GM18502 (cell line): ENCODE results near the gene ZEB1.

Experiments
- ATAC-seq: cut with Tn5 transposase; IDR thresholded peaks from one replicate; pipeline ENCODE4 v1.9.1; 2021; ENCODE audit warnings: mild to moderate bottlenecking; ENCODE audit not compliant: unreplicated experiment, poor library complexity

The ZEB1 gene

GRCh38 chr10:31476088-31476487, 157.1 kb downstream of the ZEB1 start:
- ATAC-seq = no peak

- ATAC-seq = no peak
Observed at GRCh38 chr10:31477584-31477983, 158.6 kb downstream of the ZEB1 start.

- ATAC-seq = no peak
Observed at GRCh38 chr10:31479752-31480151, 160.7 kb downstream of the ZEB1 start.

- no peak for ATAC-seq
Observed at GRCh38 chr10:31483546-31483945, 164.5 kb downstream of the ZEB1 start.

GRCh38 chr10:31484431-31485135, 165.6 kb downstream of the ZEB1 start:
- ATAC-seq = no peak

GRCh38 chr10:31490858-31491504, 172.0 kb downstream of the ZEB1 start:
- ATAC-seq = peak; percentile 82

GRCh38 chr10:31507427-31507826, 188.4 kb downstream of the ZEB1 start:
- ATAC-seq = no peak

GRCh38 chr10:31508234-31508633, 189.2 kb downstream of the ZEB1 start:
- ATAC-seq = no peak

GRCh38 chr10:31508882-31509281, 189.9 kb downstream of the ZEB1 start:
- no peak for ATAC-seq

- ATAC-seq = no peak
Observed at GRCh38 chr10:31509989-31510388, 191.0 kb downstream of the ZEB1 start.

GRCh38 chr10:31515116-31515515, 196.1 kb downstream of the ZEB1 start:
- no peak for ATAC-seq

- ATAC-seq = no peak
Observed at GRCh38 chr10:31515819-31516402, 196.9 kb downstream of the ZEB1 start.

GRCh38 chr10:31520986-31521831, 202.2 kb downstream of the ZEB1 start:
- ATAC-seq = no peak

- ATAC-seq = no peak
Observed at GRCh38 chr10:31522820-31523219, 203.8 kb downstream of the ZEB1 start.

- ATAC-seq = no peak
Observed at GRCh38 chr10:31524460-31524859, 205.4 kb downstream of the ZEB1 start.

GRCh38 chr10:31526178-31526577, 207.2 kb downstream of the ZEB1 start:
- ATAC-seq = no peak

- no peak for ATAC-seq
Observed at GRCh38 chr10:31526681-31527080, 207.7 kb downstream of the ZEB1 start.

GRCh38 chr10:31528831-31529230, 209.8 kb downstream of the ZEB1 start:
- ATAC-seq = no peak

- ATAC-seq = no peak
Observed at GRCh38 chr10:31536302-31536701, 217.3 kb downstream of the ZEB1 start.

GRCh38 chr10:31549896-31550295, 230.9 kb downstream of the ZEB1 start:
- ATAC-seq = no peak

GRCh38 chr10:31554556-31554955, 235.5 kb downstream of the ZEB1 start:
- ATAC-seq = no peak
